HG02763 (cell line): ENCODE results near the gene HIVEP3.
"Not testable (repeated sequence)": the region's sequence is repeated elsewhere in the genome, so short reads cannot be mapped to it uniquely, and the experiment has no call there.

ENCODE experiments used
- ATAC-seq: cut with Tn5 transposase; IDR thresholded peaks from one replicate; pipeline ENCODE4 v1.9.1; 2021; ENCODE audit warnings: mild to moderate bottlenecking, moderate library complexity; ENCODE audit not compliant: unreplicated experiment

Gene HIVEP3

DNA sequence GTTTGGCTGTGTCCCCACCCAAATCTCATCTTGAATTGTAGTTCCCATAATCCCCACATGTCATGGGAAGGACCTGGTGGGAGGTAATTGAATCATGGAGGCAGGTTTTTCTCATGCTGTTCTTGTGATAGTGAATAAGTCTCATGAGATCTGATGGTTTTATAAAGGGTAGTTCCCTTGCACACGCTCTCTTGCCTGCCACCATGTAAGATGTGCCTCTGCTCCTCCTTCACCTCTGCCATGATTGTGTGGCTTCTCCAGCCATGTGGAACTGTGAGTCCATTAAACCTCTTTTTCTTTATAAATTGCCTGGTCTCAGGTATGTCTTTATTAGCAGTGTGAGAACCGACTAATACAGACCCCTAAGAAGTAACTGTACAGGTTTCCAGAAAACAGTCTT lies 2.5 kb upstream of the HIVEP3 start:
- ATAC-seq = not testable (repeated sequence)

DNA sequence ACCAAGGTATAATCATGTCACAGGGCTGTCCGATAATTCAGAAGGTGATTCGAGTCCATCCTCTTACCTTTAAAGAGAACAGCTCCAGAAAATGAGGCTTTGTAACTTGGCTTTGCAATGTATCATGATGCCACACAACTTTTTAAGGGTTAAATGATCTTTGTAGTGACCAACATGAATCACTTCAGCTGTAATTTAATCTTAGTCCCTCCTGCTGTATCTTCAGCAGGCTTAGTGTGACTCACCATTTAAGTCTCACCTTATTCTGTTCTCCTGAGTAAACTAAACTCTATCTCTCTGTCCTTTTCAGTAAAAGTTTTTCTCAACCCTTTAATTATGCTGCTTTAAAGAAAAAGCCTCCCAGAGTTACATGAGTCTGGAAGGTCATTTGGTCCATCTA lies 1.9 kb upstream of the HIVEP3 start:
- no peak for ATAC-seq

DNA sequence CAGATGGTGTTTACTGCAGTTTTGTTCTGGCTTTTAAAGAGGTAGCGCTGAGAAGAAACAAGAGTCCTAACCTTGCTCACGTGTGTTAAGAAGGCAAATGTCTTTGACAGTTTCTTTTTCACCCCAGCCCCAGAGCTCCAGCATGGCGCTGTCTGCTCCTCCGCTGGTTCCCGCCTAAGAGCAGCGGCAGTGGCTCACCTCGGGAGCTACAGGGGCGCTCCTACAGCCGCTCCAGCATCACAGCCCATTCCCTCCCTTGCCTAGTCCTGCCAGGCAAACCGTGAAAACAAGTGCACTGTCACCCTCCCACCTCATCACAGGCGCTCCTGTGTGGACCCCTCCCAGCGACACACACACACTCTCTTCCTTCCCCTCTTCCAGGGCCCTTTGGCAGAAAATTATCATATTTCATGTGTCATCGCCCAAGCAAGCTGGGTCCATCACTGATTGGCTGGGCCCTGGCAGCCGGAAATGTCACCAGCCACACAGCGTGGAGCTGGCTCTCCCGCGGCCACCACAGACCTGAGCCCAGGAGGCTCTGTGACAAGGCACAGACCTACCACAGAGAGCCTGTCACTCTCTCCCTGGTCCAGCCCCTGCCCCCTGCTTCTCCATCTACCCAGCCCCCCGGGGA lies 1.2 kb upstream of the HIVEP3 start:
- ATAC-seq = peak; percentile 75

DNA sequence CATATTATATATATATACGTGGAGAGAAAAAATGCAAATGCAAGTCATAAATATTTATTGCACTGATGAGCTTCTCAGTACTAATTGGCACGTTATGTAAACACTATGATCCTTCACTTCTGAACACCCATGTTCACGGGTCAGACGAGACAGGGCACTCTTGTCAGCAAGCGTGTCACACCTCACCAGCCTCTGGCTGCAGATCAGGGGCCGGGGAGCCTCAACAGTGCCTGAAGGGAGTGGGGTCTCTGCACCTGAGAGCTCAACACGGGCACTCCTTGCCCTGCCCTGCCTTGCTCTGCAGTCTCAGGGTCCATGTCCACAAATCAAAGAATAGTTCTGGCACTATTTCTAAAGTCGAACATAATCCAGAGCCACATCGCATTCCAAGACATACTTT lies 409 bp upstream of the HIVEP3 start:
- no peak for ATAC-seq

DNA sequence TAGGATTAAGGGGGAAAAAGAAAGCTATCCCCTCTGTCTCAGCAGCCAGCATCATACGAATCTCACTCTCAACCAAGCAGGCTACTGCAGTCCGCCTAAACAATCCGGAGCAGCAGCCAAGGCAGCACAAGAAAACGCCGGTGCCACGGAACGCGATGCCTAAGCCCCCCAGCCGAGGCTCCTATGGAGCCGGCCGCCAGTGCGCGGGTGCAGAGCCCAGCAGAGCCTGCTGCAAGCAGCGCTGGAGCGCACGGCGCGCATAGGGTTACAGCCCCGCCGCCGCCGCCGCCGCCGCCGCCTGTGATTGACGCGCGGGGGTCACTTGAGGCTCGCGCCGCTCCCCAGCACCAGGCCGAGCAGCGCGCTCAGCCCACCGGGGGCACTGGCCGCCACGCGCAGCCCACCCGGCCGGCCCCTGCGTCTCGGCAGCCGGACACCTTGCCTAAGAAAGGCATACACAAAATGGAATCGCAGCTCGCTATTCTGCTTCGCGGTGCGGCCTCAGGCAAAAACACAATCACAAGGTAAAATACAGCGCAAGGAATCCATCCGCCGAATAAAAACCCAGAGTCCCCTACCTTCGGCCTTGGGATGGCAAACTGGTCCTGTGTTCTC lies 780 bp downstream of the HIVEP3 start:
- no peak for ATAC-seq

DNA sequence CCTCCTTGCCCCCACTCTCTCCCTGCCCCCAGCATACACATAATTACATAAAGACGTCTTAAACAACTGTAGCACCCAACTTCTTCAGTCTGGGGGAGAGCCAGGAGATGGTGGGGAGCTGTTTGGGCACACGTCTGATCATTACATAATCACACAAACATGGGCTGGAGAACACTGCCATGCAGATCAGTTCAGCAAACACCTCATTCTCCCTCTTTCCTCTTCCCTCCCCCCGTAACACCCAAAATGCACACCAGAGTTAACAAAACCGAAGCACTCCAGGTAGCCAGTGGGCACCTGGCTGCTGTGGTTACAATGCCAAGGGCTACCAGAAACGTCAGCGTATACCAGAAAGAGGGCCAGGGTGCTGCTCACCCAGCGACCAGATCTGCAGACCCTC lies 1.6 kb downstream of the HIVEP3 start:
- no peak for ATAC-seq

DNA sequence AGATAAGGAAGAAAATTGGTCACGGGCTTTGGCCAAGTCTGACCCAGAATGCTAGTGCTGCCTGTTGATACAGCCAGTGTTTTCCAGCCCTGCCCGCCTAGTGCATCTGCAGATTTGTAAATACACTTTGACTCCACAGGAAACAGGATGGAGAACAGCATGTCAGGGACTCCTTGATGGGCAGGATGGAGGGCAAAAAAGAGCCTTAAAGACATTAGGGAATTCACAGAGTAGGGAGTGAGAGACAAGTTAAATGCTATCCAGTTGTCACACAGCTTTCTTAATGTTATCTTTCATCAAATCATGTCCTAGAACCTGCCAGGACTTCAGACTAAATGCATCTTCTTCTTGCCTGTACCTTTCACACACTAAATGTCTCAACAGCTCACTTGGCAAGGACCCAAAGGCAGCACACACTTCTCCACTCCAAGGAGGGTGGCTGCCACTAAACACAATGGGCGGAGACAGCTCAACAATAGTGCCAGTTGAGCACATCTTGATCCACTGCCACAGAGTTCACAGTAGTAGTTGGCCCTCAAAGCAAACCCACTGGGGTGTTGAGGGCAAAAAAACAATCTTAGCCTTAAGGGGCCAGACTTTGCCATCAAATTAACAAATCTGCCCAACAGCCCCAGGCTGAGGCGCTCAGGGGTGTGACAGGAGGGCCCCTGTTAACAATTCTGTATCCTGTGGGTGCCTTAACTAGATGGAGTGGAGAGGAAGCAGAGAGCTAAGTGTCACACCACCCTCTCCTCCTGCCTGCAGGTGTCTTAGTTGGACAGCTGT lies 2.7 kb downstream of the HIVEP3 start:
- ATAC-seq = no peak

DNA sequence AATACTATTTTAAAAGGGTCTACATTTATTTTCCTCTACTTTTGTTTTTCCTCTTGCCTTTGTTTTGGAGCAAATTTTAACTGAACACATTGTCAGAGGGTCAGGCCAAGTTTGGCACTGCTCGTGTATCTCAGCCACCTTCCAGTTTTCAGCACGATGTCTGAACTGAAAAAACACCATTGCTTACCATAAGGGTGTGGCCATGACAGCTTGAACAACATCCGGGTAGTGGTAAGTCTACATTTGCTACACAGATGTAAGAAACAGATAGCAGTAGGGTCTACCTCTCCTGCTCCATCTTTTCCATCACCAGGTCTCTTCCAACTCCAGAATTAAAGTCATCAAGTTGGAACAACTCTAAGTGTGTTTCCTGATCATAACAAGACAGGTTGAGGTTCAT lies 4.2 kb downstream of the HIVEP3 start:
- ATAC-seq = no peak

DNA sequence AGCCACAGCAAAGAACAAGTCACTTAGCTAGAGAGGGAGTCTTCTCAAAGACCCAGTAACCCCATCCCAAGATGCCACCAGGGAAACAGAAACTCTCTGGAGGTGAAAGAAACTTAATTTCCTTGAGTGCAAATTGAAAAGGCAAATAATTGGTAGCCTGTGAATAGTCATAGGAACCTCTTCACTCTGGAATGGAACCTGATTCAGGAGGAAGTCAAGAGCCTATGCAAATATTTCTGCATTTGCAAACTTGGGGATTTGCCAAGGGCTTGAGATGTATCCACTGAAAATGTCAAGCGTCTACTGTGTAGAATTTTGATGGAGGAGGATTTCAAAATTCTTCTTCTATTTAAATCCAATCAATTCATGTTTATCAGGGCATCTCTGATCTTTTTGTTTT lies 5.7 kb downstream of the HIVEP3 start:
- no peak for ATAC-seq

DNA sequence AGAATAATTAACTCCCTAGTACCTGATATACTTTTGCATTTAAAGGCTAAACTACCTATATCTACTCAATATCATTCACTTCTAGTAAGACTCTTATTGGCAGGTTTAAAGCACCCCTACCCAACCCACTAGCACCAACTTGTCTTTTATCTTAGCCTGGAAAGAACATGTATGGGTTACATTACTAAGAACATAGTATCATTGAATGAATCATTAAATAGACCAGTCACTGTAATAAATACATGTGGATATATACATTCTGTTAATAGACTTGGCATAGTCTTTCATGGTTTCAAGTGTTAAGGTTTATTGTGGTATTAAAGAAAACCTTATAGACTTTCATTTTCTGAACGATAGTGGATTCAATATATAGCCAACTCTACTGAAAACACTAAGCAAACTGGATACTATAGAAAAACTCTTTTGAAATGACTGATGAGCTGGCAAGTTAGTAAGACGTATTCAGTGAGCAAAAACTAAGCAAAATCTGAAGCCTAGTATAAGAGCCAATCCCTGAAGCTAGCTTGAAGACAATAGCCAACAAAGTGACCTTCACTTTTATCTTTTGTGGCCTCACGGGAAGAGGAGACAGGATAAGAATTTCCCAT lies 10.3 kb downstream of the HIVEP3 start:
- ATAC-seq = no peak

DNA sequence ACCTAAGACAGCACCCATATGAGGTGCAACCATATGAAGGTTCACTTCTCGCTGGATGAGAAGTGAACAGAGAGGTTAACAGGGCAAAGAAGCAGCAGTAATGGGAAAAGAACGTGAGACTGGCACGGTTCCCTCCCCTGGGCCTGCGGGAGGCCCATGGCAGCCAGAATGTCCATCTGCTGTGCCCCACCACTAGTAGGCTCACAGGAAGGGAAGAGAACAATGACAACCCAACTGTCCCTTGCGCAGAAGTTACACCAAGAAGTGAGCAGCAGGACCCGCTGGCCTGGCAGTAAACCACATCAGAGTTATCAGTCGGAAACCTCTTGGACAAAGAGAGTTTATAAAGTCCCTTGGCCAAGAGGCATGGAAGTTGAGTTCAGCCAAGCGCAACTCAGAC lies 11.3 kb downstream of the HIVEP3 start:
- ATAC-seq = no peak

DNA sequence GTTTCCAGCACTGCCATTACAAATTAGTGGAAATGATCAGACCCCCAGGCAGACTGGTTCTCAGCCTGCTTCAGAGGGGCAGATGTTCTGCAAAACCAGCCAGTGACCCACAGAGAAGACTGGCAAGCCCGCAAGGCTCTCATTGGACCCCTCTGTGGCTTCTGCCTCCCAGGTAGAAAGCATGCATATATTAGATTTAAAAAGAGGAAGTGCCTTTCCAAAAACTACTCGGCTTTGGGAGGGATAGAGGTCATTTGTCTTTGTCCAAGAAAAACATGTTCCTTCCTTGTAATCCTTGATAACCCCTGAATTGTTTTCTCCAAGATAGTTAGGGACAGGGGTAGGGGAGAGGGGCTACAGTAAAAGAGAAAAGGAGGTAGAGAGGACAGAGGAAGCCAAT lies 11.8 kb downstream of the HIVEP3 start:
- ATAC-seq = no peak

DNA sequence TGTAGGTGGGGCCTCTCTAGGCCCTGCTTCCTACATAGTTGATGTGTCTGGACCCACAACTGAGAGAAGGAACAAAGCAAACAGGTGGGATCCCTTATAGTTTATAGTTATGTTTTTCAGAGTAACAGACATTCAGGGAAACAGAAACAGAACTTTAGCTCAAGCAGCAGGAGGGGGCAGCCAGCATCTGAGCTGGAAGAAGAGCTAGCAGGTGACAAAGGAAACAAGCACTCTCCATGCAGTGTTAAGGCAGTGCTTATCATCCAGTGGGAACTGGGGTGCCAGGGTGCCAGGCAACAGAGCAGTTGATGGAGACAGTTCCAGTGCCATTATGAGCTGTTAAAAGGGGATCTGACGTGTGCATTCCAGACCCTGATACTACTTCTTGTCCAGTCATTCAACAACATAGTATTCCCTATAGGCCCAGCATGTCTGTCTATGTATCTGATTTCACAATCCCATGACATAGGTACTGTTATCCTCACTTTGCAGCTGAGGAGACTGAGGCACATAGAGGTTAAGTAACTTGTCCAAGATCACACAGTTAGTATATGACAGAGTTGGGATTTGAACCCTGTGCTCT lies 13.5 kb downstream of the HIVEP3 start:
- ATAC-seq = no peak

DNA sequence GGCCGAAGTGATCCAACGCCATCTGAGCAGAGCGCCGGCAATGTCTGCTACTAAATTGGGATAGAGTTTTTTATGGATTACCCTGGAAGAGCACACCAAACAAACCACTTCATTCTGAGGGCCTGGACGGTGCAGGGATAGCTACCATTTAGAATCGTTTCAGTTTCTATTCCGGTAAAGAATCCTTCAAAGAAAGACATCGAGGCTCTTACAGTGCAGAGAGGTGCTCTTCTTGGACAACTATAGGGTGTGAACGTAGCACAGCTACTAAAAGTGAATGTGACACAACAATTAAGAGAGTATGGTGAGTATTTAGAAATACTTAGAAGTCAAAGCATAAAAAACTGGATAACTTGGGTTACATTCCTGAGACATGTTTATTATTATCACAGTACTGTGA lies 16.1 kb downstream of the HIVEP3 start:
- ATAC-seq = no peak

DNA sequence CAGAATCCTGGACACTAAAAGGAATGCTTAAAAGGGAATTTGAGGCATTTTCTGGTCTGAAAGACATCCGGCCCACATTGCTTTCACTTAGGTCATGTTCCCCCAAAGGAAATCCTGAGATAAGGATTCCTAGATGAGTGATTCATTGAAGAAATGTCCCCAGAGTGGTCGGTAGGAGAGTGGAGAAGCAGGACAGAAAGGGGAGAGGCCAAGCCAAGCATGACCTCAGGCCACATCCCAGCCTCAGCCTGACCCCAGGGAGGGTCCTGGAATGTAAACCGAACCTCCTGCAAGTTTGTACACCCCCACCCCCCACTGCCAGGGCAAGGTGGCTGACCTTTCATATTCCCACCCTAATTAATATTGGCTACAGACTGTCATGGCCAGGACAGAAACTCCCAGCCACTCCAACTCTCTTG lies 16.6 kb downstream of the HIVEP3 start:
- ATAC-seq = no peak

DNA sequence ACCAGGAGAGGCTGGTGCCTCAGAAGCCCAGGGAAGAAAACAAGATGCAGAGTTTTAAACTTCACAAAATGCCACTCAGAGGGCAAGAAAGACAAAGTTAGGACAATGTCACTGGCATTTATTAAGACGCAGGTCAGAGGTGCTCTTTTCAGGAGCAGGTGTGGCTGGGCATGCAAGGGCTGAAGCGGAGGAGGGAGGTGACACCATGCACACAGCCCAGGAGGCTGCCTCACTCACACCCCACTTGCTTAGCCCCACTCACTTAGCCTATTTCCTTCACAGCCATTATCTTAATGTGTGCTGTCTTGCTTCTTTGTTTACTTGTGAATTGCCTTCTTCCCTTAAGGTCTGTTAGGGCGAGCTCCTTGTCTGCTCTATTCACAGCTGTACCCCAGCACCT lies 17.2 kb downstream of the HIVEP3 start:
- no peak for ATAC-seq

DNA sequence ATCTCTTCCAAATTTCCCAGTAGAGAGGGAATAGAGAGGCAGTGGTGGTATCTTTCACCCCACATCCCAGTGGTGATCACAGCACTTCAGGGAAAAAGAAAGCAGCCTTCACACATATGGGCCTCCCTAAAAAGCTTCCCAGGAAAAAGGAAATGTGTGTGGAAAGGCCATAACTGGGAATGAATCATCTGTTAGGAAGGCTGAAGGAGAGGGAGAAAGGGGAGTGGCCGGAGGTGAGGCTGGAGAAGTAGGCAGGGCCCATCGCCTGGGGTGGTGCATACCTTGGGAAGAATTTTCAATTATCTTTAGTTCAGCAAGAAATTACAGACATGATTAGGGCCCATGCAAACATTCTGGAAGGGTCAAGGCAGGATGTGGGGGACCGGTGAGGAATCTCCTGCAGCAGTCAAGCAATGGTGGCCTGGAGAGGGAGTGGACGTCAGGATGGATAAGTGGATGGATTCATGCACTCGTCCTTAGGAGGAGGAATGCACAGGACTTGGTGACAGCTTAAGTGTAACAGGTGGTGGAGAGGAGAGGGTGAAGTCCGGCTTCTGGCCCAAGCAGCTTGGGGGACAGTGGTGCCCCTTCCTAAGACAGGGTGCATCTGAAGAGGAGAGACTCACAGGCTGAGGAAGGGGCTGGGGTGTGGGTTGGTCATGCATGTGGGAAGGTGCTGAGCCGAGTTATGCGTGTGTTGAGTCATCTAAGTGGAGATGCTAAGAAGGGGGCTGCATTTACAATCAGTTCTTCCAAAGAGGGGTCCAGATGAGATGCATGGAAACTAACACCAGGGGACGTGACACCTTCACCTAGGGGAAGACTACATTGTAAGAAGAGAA lies 17.9 kb downstream of the HIVEP3 start:
- no peak for ATAC-seq

DNA sequence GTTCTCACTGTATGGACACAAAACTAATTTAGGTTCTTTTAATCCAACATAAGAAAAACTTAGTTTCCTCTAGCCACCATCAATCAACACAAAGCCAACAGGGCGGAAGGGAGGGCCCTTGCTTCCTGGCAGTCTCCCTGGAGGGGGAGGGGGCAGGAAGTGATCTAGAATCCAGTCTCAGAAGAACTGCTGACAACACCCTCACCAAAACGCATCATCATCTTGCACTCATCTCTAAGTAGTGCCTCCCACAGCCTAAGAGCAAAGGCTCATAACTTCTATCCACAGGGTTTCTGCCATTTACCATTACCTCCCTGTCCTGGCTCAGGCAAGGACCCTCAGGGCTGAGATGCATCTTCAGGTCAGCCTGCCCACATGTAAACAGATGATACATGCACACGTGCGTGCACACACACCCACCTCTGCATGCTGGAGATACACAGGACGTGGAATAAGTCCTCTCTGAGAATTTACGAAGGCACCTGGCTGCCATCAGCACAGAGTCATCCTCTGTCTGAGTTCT lies 20.5 kb downstream of the HIVEP3 start:
- no peak for ATAC-seq

DNA sequence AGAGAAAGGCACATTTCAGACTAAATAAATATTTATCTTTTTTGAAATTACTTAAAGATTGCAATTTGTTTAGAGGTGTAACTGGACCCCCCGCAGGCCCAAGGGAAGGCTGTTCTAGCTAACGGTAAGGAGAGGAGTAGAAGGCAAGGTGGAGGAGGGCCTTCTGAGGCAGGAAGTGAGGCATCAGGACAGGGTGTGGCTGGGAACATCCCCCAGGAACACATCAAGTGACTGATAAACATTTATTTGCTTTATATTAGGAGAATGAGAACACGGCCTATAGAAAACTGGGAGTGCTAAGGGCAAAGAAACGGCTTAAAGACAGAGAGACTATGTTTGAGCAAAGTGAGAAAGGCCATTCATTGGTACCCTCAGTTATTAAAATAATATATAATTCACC lies 23.2 kb downstream of the HIVEP3 start:
- no peak for ATAC-seq

DNA sequence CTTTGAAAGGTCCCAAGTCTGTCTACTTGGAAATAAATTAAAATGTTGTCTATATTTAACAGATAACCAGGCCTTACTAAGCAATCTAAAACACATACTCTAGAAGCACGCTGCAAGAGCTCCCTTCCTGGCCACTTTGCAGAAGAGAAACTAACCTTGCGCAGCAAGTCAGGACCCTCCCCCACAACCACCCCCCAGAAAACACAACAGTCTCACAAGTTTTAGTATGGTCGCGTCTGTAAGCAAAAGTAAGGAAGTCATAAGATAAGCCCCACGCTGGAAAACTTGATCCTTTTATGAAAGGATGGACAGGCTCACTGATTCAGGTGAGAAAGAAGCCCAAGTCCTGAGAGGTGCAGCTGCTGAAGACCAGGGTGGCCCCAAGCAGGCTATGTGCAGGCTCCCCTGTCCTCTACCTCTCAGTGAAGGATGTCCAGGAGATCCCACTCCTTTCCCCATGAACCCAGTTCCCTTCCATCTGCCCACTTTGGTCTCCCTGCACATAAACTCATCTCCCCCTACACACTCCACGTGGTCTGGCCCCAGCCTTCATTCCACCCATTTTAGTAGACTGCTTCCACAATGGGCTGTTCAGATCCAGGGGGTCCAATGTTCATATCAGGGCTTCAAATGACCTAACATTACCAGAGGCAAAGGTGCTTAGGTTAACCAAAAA lies 23.8 kb downstream of the HIVEP3 start:
- ATAC-seq = no peak
